AG09309 (cell line): ENCODE results near the gene NUP210.

ENCODE experiments used
- DNase-seq: peaks from one replicate; pipeline ENCODE4 v3.0.0-alpha.2; 2010; ENCODE audit warnings: low read depth
- H3K4me3 ChIP-seq: 2 replicates; pipeline ENCODE4 v1.5.1; 2011; ENCODE audit warnings: mild to moderate bottlenecking, low read depth, low read length, moderate library complexity; ENCODE audit not compliant: control insufficient read depth
- CTCF ChIP-seq: IDR thresholded peaks from 2 replicates; pipeline ENCODE4 v1.5.1; 2011; ENCODE audit warnings: mild to moderate bottlenecking, low read depth, low read length, inconsistent platforms; ENCODE audit not compliant: insufficient read depth, control insufficient read depth; ENCODE audit errors: missing control alignments

Gene NUP210

GRCh38 chr3:13427662-13428603 lies 7.8 kb upstream of the NUP210 start:
- DNase-seq: no peak
- TF ChIP-seq CTCF: no peak

DNA sequence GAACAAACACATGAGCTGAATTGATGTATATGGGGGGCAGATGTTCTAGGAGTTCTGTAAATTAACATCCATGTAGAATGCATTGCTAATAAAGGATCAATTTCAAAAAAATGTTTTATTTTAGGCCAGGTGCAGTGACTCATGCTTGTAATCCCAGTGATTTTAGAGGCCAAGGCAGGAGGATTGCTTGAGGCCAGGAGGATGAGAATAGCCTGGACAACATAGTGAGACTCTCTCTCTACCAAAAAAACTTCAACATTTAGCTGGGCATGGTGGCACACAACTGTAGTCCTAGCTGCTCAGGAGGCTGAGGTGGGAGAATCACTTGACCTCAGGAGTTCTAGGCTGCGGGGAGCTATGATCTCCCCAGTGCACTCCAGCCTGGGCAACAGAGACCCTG lies 6.5 kb upstream of the NUP210 start:
- no peak overlapping the region for H3K4me3 ChIP-seq
- TF ChIP-seq CTCF: no peak
- DNase-seq: no peak

More at GRCh38 chr3:13427662-13428603, 7.8 kb upstream of the NUP210 start:
- no peak overlapping the region for H3K4me3 ChIP-seq

DNA sequence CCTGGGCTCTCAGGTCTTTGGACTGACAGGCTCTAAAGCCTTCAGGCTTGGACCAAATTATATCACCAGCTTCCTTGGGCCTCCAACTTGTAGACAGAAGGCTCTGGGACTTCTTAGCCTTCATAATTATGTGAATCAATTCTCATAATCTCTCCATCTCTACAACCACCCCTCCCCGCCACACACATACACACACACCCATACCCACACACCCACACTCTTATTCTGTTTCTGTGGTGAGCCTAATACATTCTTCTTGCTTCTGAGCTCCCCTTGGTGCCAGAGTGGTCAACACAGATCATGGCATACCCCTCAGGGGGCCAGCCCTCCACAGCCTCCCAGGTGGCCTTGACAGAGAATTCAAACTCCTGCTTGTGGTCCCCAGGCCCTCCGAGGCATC lies 5.6 kb upstream of the NUP210 start:
- TF ChIP-seq CTCF: no peak
- no peak overlapping the region for H3K4me3 ChIP-seq
- DNase-seq: no peak

GRCh38 chr3:13424865-13425617 lies 4.9 kb upstream of the NUP210 start:
- TF ChIP-seq CTCF: no peak
- no peak for DNase-seq
- H3K4me3 ChIP-seq: no peak overlapping the region

GRCh38 chr3:13424141-13424844 lies 4.2 kb upstream of the NUP210 start:
- TF ChIP-seq CTCF: no peak
- no peak overlapping the region for H3K4me3 ChIP-seq
- DNase-seq: no peak

- TF ChIP-seq CTCF: no peak
- no peak for DNase-seq
- H3K4me3 ChIP-seq: no peak overlapping the region
Observed at GRCh38 chr3:13420831-13421765, 976 bp upstream of the NUP210 start.
